Omental fat pad (tissue), 4 donors: Measurements from ENCODE around the gene GHR. TPM values are rescaled to one million over a fixed set of nuclear protein-coding genes. Genes with fewer than 3 reads are reported as not detected.

Experiments
- ATAC-seq: fragments of 150-250 bp; one replicate; pipeline ENCODE4 v1.9.1; 2016; ENCODE audit warnings: mild to moderate bottlenecking, moderate library complexity; ENCODE audit not compliant: low FRiP score
- DNase-seq: peaks from one replicate; pipeline ENCODE4 v3.0.0-alpha.2; 2019; ENCODE audit warnings: low spot score
- total RNA-seq, 4 donors: library from RNA; depleted of rRNA; stranded (reverse); fragments of >200 nt; gene quantifications; one replicate each; pipeline ENCODE4 v1.1.0, GENCODE V29; 2016
- TF ChIP-seq, protein P1 (sequence below), 3 donors: fragments of 450-650 bp; IDR thresholded peaks; one replicate each; pipeline ENCODE4 v1.5.1; 2016 to 2017; ENCODE audit warnings: antibody characterized with exemption in 3 of 3, mild to moderate bottlenecking in 3 of 3, moderate library complexity in 2 of 3

Gene GHR
- total RNA-seq, 4 donors from 2014 or later: 83.2 to 226 (median 133) TPM

GRCh38 chr5:42631241-42631640 is 208.0 kb downstream of the GHR start:
- no peak for ATAC-seq
- TF ChIP-seq, protein P1, sequence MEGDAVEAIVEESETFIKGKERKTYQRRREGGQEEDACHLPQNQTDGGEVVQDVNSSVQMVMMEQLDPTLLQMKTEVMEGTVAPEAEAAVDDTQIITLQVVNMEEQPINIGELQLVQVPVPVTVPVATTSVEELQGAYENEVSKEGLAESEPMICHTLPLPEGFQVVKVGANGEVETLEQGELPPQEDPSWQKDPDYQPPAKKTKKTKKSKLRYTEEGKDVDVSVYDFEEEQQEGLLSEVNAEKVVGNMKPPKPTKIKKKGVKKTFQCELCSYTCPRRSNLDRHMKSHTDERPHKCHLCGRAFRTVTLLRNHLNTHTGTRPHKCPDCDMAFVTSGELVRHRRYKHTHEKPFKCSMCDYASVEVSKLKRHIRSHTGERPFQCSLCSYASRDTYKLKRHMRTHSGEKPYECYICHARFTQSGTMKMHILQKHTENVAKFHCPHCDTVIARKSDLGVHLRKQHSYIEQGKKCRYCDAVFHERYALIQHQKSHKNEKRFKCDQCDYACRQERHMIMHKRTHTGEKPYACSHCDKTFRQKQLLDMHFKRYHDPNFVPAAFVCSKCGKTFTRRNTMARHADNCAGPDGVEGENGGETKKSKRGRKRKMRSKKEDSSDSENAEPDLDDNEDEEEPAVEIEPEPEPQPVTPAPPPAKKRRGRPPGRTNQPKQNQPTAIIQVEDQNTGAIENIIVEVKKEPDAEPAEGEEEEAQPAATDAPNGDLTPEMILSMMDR (IDR thresholded peaks at IDR 0.05): no peak
- no peak for DNase-seq

- no peak for DNase-seq
- TF ChIP-seq, protein P1 (IDR thresholded peaks at IDR 0.05): no peak
- ATAC-seq: no peak
Measured at GRCh38 chr5:42632354-42632900, 209.2 kb downstream of the GHR start.

DNA sequence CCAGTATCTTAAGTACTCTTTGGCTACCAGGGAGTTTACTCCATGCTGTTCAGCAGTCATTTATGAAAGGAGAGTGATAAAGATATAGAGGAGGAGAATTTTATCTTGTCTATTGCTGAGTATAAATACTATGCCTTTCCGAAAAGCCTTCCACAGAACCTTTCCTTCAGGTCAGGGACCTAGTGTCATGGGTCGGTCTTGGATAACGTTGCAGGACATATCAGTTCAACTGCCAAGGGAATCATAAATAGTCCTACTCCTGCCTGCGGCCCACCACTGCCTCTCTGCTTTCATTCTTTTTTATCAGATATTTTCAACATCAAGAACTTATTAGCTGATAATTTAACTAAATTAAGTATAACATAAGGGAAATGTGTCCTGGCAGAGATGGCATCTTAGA is 211.3 kb downstream of the GHR start:
- ATAC-seq (no peak), DNase-seq (no peak)
- TF ChIP-seq, protein P1 (IDR thresholded peaks at IDR 0.05): no peak

- ATAC-seq (no peak), DNase-seq (no peak)
- TF ChIP-seq, protein P1 (IDR thresholded peaks at IDR 0.05): no peak
Measured at GRCh38 chr5:42636425-42636824, 213.2 kb downstream of the GHR start.

DNA sequence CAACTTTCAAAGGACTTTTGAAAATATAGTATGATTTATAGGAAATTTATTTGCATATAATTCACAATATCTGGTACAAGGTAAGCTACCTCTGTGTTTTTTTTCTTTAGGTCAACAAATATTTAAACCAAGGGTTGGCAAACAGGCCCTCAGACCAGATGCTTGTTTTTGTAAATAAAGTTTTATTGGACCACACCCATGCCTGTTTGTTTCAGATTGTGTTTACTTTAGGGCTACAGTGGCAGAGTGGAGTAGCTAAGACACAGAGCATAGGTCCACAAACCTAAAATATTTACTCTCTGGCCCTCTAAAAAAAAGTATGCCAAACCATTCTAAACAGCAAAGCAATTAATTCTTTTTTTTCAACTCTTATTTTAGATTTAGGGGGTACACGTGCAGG is 213.7 kb downstream of the GHR start:
- TF ChIP-seq, protein P1 (IDR thresholded peaks at IDR 0.05): no peak
- no peak for DNase-seq
- no peak for ATAC-seq

- ATAC-seq: no peak
- no peak for DNase-seq
- TF ChIP-seq, protein P1 (IDR thresholded peaks at IDR 0.05): no peak
Measured at GRCh38 chr5:42638972-42639371, 215.7 kb downstream of the GHR start.

- DNase-seq (no peak), ATAC-seq (no peak)
- TF ChIP-seq, protein P1 (IDR thresholded peaks at IDR 0.05): no peak
Measured at GRCh38 chr5:42640835-42641234, 217.6 kb downstream of the GHR start.
